Spleen (tissue), 7 donors: ENCODE results near the gene STEAP4.

ENCODE experiments used
- POLR2A ChIP-seq, 3 donors: fragments of 450-650 bp; IDR thresholded peaks; one replicate each; pipeline ENCODE4 v1.5.1; 2017; ENCODE audit warnings: antibody characterized with exemption in 3 of 3, mild to moderate bottlenecking in 1 of 3
- TF ChIP-seq, protein P1 (sequence below), 11 experiments: fragments of 200-600 bp in 7 of 11; fragments of 450-650 bp in 4 of 11; sonication (generic) in 4 of 11; IDR thresholded peaks in 8 of 11; conservative IDR thresholded peaks in 3 of 11; 1 replicate in 7 of 11; 2 replicates in 4 of 11; pipeline versions ENCODE4 v1.4.0 to v1.8.0; 2016 to 2021; ENCODE audit warnings: antibody characterized with exemption in 11 of 11, inconsistent platforms in 4 of 11, mild to moderate bottlenecking in 1 of 11
- donor health status: DM: no; HTN: no; CAD: no; lungs with moderate emphysema.
- donor health status: DM: no; HTN: no; CAD: no.
- donor health status: DM: no; HTN: no; CAD: no.

DNA sequence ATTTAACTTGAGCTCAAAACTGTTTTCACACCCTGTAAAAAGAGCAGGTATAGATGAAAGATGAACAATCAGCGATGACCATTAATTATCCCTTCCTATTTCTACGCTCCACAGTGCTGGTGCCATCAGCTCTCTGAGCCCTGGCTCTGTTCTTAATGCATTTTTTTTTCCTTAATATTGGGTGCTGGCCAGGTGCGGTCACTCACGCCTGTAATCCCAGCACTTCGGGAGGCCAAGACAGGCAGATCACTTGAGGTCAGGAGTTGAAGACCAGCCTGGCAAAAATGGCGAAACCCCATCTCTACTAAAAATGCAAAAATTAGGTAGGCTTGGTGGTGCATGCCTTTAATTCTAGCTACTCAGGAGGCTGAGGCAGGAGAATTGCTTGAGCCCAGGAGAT, 4.2 kb downstream of the STEAP4 start:
- TF ChIP-seq, protein P1, sequence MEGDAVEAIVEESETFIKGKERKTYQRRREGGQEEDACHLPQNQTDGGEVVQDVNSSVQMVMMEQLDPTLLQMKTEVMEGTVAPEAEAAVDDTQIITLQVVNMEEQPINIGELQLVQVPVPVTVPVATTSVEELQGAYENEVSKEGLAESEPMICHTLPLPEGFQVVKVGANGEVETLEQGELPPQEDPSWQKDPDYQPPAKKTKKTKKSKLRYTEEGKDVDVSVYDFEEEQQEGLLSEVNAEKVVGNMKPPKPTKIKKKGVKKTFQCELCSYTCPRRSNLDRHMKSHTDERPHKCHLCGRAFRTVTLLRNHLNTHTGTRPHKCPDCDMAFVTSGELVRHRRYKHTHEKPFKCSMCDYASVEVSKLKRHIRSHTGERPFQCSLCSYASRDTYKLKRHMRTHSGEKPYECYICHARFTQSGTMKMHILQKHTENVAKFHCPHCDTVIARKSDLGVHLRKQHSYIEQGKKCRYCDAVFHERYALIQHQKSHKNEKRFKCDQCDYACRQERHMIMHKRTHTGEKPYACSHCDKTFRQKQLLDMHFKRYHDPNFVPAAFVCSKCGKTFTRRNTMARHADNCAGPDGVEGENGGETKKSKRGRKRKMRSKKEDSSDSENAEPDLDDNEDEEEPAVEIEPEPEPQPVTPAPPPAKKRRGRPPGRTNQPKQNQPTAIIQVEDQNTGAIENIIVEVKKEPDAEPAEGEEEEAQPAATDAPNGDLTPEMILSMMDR (IDR thresholded peaks at IDR 0.05 in 8 of 11, conservative IDR thresholded peaks at IDR 0.05 in 3 of 11), result no peak
- no peak for TF ChIP-seq POLR2A (IDR thresholded peaks at IDR 0.05)
